GM12865 (cell line): ENCODE data around the gene SKIDA1.

Experiments
- DNase-seq: peaks from one replicate; pipeline ENCODE4 v3.0.0; 2010; ENCODE audit warnings: low read depth
- H3K4me3 ChIP-seq: 2 replicates; pipeline ENCODE4 v1.5.1; 2011; ENCODE audit warnings: mild to moderate bottlenecking, low read depth, low read length, control low read depth
- CTCF ChIP-seq: IDR thresholded peaks from 2 replicates; pipeline ENCODE4 v1.5.1; 2011; ENCODE audit warnings: low read length, control low read depth, low read depth, inconsistent platforms; ENCODE audit not compliant: insufficient read depth; ENCODE audit errors: missing control alignments

Gene SKIDA1

GRCh38 chr10:21527598-21528235 lies 2.2 kb upstream of the SKIDA1 start:
- no peak for DNase-seq
- no peak for TF ChIP-seq CTCF
- H3K4me3 ChIP-seq, result peak overlapping the region; percentile 91

GRCh38 chr10:21526860-21527597 lies 1.5 kb upstream of the SKIDA1 start:
- peak; percentile 74 for DNase-seq
- no peak for TF ChIP-seq CTCF
- peak overlapping the region; percentile 91 for H3K4me3 ChIP-seq

GRCh38 chr10:21526188-21526859 lies 842 bp upstream of the SKIDA1 start:
- H3K4me3 ChIP-seq, result peak overlapping the region; percentile 91
- DNase-seq, result peak; percentile 90
- no peak for TF ChIP-seq CTCF

- TF ChIP-seq CTCF, result no peak
- DNase-seq, result no peak
- H3K4me3 ChIP-seq, result peak overlapping the region; percentile 91
These were observed 736 bp downstream of the SKIDA1 start for GRCh38 chr10:21524526-21525366.

- DNase-seq, result no peak
- no peak for TF ChIP-seq CTCF
- no peak overlapping the region for H3K4me3 ChIP-seq
These were observed 1.4 kb downstream of the SKIDA1 start for GRCh38 chr10:21524131-21524525.

- H3K4me3 ChIP-seq, result no peak overlapping the region
- no peak for DNase-seq
- TF ChIP-seq CTCF, result no peak
These were observed 1.9 kb downstream of the SKIDA1 start for GRCh38 chr10:21523557-21524008.
